C4-2B (cell line): ENCODE results near the gene FOCAD.

Experiments
- H3K27ac ChIP-seq: fragments of 450-650 bp; 2 replicates; pipeline ENCODE4 v1.5.1; 2017
- CTCF ChIP-seq: fragments of 450-650 bp; conservative IDR thresholded peaks from 2 replicates; pipeline ENCODE4 v1.5.1; 2017; ENCODE audit warnings: mild to moderate bottlenecking
- ZFX ChIP-seq: fragments of 450-650 bp; IDR thresholded peaks from 2 replicates; pipeline ENCODE4 v1.6.1; 2017

The FOCAD gene

GRCh38 chr9:20684035-20684874 is at the start of gene FOCAD:
TSS of gene FOCAD (plus strand) at chr9:20684259. CDS start at chr9:20715354, 31,095 bp downstream.
- peak within 1 kb of the TSS; percentile 96 for H3K27ac ChIP-seq
- TF ChIP-seq CTCF (no peak), ZFX (peak; percentile 88)

GRCh38 chr9:20634895-20635294 is 49.2 kb upstream of the FOCAD start:
- no peak overlapping the region for H3K27ac ChIP-seq
- TF ChIP-seq CTCF: no peak
- no peak for TF ChIP-seq ZFX

GRCh38 chr9:20636888-20637440 is 47.1 kb upstream of the FOCAD start:
- H3K27ac ChIP-seq: no peak overlapping the region

GRCh38 chr9:20640331-20641187 is 43.5 kb upstream of the FOCAD start:
- TF ChIP-seq CTCF: no peak
- no peak for TF ChIP-seq ZFX
- H3K27ac ChIP-seq: no peak overlapping the region

More at GRCh38 chr9:20636888-20637440, 47.1 kb upstream of the FOCAD start:
- TF ChIP-seq CTCF (no peak), ZFX (no peak)

- H3K27ac ChIP-seq: no peak overlapping the region
Measured at GRCh38 chr9:20642045-20642444, 42.0 kb upstream of the FOCAD start.

GRCh38 chr9:20643660-20644059 is 40.4 kb upstream of the FOCAD start:
- no peak overlapping the region for H3K27ac ChIP-seq
- TF ChIP-seq CTCF (no peak), ZFX (no peak)

More at GRCh38 chr9:20642045-20642444, 42.0 kb upstream of the FOCAD start:
- TF ChIP-seq ZFX (no peak), CTCF (no peak)
